ENCODE results near the gene TEAD1.
A peak's percentile ranks its signal among the peaks of the same experiment; 100 is the strongest.

Gene TEAD1

DNA sequence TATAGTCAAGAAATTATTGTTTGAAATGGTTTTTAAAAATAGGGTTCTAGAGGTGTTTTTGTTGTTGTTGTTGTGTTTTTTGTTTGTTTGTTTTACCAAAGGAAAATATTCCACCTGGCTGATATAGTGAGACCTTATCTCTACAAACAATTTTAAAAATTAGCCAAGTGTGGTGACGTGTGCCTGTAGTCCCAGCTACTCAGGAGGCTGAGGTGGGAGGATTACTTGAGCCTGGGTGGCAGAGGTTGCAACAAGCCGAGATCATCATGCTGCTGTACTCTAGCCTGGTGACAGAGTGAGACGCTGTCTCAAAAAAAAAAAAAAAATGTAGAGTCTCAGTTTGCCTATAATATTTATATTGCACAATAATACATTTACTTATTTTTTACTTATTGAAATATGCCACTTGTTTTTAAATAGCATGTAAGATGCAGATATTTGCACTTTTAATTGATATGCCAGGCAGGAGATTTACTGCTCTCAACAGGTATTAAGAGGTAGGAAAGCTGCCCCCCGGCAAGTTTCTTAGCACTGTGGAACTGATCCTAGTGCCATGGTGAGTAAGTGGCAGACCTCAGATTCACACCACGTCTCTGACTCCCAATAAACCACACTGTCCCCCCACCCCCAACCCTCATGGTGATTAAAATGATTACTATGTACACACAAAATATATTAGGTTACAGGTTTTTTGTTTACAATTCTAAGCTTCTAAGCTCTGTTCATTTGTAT, 157.4 kb downstream of the TEAD1 start:
- ATAC-seq (ENCODE audit: low read depth): peak; percentile 58
- no peaks in the 10 kb centered on the region for H3K36me3 ChIP-seq (ENCODE audit: low read depth)
- no peaks in the 10 kb centered on the region for H3K9me3 ChIP-seq (ENCODE audit: severe bottlenecking)
- no peak overlapping the region for H3K4me3 ChIP-seq (ENCODE audit: severe bottlenecking)
- H3K4me1 ChIP-seq (ENCODE audit: insufficient read depth, poor library complexity, severe bottlenecking): peaks cover 33% of the 10 kb centered on the region
- peak overlapping the region; percentile 7 for H3K27ac ChIP-seq (ENCODE audit: poor library complexity, severe bottlenecking)
- TF ChIP-seq, protein P1, sequence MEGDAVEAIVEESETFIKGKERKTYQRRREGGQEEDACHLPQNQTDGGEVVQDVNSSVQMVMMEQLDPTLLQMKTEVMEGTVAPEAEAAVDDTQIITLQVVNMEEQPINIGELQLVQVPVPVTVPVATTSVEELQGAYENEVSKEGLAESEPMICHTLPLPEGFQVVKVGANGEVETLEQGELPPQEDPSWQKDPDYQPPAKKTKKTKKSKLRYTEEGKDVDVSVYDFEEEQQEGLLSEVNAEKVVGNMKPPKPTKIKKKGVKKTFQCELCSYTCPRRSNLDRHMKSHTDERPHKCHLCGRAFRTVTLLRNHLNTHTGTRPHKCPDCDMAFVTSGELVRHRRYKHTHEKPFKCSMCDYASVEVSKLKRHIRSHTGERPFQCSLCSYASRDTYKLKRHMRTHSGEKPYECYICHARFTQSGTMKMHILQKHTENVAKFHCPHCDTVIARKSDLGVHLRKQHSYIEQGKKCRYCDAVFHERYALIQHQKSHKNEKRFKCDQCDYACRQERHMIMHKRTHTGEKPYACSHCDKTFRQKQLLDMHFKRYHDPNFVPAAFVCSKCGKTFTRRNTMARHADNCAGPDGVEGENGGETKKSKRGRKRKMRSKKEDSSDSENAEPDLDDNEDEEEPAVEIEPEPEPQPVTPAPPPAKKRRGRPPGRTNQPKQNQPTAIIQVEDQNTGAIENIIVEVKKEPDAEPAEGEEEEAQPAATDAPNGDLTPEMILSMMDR (IDR thresholded peaks at IDR 0.05; ENCODE audit: poor library complexity, severe bottlenecking): no peak
- DNase-seq (ENCODE audit: low spot score): no peak
- no peaks in the 10 kb centered on the region for H3K27me3 ChIP-seq (ENCODE audit: insufficient read depth, poor library complexity, severe bottlenecking)

DNA sequence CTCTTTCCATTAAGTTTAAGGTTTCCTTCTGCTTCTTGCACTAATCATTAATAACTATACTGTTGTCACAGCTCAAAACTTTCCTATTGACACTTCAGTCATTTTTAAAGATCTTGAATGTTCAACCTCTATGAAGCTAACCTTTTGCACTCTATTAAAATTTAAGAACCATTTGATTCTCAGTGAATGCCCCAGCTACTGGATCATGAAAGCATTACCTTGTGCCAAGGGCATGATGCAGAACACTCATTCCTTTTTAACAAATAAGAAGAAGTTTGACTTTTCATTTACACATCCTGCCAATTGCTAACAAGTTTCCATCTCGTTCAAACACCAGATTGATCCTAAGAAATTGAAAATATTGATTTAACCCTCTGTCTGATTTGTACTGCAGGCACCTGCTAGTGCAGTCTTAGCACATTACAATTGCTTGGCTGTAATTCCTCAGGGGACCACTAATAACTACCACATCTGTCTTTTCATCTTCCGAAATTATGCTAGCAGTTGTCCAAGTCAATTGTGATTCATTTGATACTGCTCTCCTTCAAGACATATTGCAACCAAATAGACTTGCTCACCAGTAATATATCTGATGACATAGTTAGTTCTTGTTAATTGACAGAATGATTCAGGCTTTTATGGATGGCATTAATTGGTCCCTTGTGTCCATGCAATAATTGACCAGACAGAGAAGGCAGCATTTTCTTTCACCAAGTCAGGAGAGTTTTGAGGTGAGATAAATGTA, 158.4 kb downstream of the TEAD1 start:
- ATAC-seq (ENCODE audit: low read depth) (no peak), DNase-seq (ENCODE audit: low spot score) (no peak)
- Histone ChIP-seq H3K4me3 (ENCODE audit: severe bottlenecking) (no peak overlapping the region), H3K27me3 (ENCODE audit: insufficient read depth, poor library complexity, severe bottlenecking) (no peaks in the 10 kb centered on the region), H3K4me1 (ENCODE audit: insufficient read depth, poor library complexity, severe bottlenecking) (peaks cover 23% of the 10 kb centered on the region), H3K9me3 (ENCODE audit: severe bottlenecking) (no peaks in the 10 kb centered on the region), H3K36me3 (ENCODE audit: low read depth) (no peaks in the 10 kb centered on the region), H3K27ac (ENCODE audit: poor library complexity, severe bottlenecking) (peak overlapping the region; percentile 7)
- TF ChIP-seq, protein P1 (IDR thresholded peaks at IDR 0.05; ENCODE audit: poor library complexity, severe bottlenecking): no peak

DNA sequence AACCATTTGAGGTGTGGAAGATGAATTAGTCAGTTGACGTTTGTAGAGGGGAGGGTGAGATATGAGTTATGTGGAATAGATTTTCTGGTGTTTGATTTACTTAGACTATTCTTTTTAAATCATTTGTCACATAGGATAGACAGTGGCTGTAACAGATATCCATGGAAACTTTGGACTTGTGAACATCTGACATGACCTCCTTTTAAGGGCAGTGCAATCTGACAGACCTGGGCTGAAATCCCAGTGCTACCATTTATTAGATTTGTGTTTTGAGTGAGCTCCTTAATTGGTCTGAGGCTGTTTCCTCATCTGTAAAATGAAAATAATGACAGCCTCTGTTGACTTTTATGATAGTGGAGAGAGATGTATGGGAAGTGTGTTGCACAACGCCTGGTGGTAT, 159.9 kb downstream of the TEAD1 start:
- H3K4me1 ChIP-seq (ENCODE audit: insufficient read depth, poor library complexity, severe bottlenecking): peaks cover 25% of the 10 kb centered on the region
- no peaks in the 10 kb centered on the region for H3K9me3 ChIP-seq (ENCODE audit: severe bottlenecking)
- DNase-seq (ENCODE audit: low spot score): no peak
- no peak for ATAC-seq (ENCODE audit: low read depth)
- no peak overlapping the region for H3K4me3 ChIP-seq (ENCODE audit: severe bottlenecking)
- H3K27me3 ChIP-seq (ENCODE audit: insufficient read depth, poor library complexity, severe bottlenecking): no peaks in the 10 kb centered on the region
- H3K36me3 ChIP-seq (ENCODE audit: low read depth): no peaks in the 10 kb centered on the region
- H3K27ac ChIP-seq (ENCODE audit: poor library complexity, severe bottlenecking): no peak overlapping the region
- TF ChIP-seq, protein P1 (IDR thresholded peaks at IDR 0.05; ENCODE audit: poor library complexity, severe bottlenecking): no peak

DNA sequence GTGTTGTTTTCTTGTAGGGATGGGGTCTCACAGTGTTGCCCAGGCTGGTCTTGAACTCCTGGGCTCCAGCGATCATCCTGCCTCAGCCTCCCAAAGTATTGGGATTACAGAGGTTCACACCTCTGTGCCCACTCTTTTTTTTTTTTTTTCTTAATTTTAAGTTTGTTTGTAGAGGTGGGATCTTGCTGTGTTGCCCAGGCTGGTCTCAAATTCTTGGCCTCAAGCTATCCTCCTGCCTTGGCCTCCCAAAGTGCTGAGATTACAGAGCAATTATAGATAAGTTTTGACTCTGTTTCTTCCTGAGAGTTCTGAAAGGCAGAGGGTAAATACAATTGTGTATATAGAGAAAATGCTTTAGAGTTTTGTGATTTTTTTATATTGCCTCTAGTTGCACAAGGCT, 160.4 kb downstream of the TEAD1 start:
- no peak for ATAC-seq (ENCODE audit: low read depth)
- H3K4me1 ChIP-seq (ENCODE audit: insufficient read depth, poor library complexity, severe bottlenecking): peaks cover 30% of the 10 kb centered on the region
- no peaks in the 10 kb centered on the region for H3K36me3 ChIP-seq (ENCODE audit: low read depth)
- no peak overlapping the region for H3K4me3 ChIP-seq (ENCODE audit: severe bottlenecking)
- TF ChIP-seq, protein P1 (IDR thresholded peaks at IDR 0.05; ENCODE audit: poor library complexity, severe bottlenecking): no peak
- H3K27ac ChIP-seq (ENCODE audit: poor library complexity, severe bottlenecking): no peak overlapping the region
- H3K27me3 ChIP-seq (ENCODE audit: insufficient read depth, poor library complexity, severe bottlenecking): no peaks in the 10 kb centered on the region
- no peak for DNase-seq (ENCODE audit: low spot score)
- no peaks in the 10 kb centered on the region for H3K9me3 ChIP-seq (ENCODE audit: severe bottlenecking)

DNA sequence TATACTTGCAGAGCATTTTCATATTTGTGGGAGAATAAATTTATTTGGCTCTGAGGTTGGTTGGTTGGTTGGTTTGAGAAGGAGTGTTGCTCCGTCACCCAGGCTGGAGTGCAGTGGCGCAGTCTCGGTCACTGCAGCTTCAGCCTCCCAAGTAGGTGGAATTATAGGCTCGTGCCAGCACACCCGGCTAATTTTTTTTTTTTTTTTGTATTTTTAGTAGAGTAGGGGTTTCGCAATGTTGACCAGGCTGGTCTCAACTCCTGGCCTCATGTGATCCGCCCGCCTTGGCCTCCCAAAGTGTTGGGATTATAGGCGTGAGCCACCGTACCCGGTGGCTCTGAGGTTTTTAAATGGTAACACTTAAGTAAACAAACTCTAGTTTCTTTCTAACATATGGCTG, 161.1 kb downstream of the TEAD1 start:
- Histone ChIP-seq H3K36me3 (ENCODE audit: low read depth) (no peaks in the 10 kb centered on the region), H3K27me3 (ENCODE audit: insufficient read depth, poor library complexity, severe bottlenecking) (no peaks in the 10 kb centered on the region), H3K9me3 (ENCODE audit: severe bottlenecking) (no peaks in the 10 kb centered on the region), H3K4me1 (ENCODE audit: insufficient read depth, poor library complexity, severe bottlenecking) (peaks cover 33% of the 10 kb centered on the region), H3K27ac (ENCODE audit: poor library complexity, severe bottlenecking) (no peak overlapping the region), H3K4me3 (ENCODE audit: severe bottlenecking) (no peak overlapping the region)
- TF ChIP-seq, protein P1 (IDR thresholded peaks at IDR 0.05; ENCODE audit: poor library complexity, severe bottlenecking): no peak
- DNase-seq (ENCODE audit: low spot score) (no peak), ATAC-seq (ENCODE audit: low read depth) (no peak)
